Lower lobe of right lung (tissue), 2 donors: ENCODE results near the gene TMEM11. TPM values are rescaled to one million over a fixed set of nuclear protein-coding genes. Genes with fewer than 3 reads are reported as not detected.

Experiments used
- ATAC-seq, 2 donors: fragments of 200-7000 bp; cut with Tn5 transposase; one replicate each; pipeline ENCODE4 v1.9.1; 2020 to 2022; ENCODE audit warnings: mild to moderate bottlenecking in 2 of 2, moderate library complexity in 2 of 2
- DNase-seq: peaks from one replicate; pipeline ENCODE4 v3.0.0-alpha.2; 2020
- H3K27ac ChIP-seq: fragments of 200-600 bp; one replicate; pipeline ENCODE4 v1.8.0; 2022
- H3K27me3 ChIP-seq: fragments of 200-600 bp; one replicate; pipeline ENCODE4 v1.8.0; 2022; ENCODE audit warnings: low read depth
- H3K36me3 ChIP-seq: fragments of 200-600 bp; one replicate; pipeline ENCODE4 v1.8.0; 2022; ENCODE audit warnings: mild to moderate bottlenecking
- H3K4me1 ChIP-seq: fragments of 200-600 bp; one replicate; pipeline ENCODE4 v1.8.0; 2022
- H3K4me3 ChIP-seq: fragments of 200-600 bp; one replicate; pipeline ENCODE4 v1.8.0; 2022; ENCODE audit warnings: mild to moderate bottlenecking
- H3K9me3 ChIP-seq: fragments of 200-600 bp; one replicate; pipeline ENCODE4 v1.8.0; 2022
- CTCF ChIP-seq: fragments of 200-600 bp; IDR thresholded peaks from one replicate; pipeline ENCODE4 v1.8.0; 2022; ENCODE audit warnings: antibody characterized with exemption, mild to moderate bottlenecking
- intact Hi-C: fragments of 100-400 bp; cut with DNase I; formaldehyde crosslinking; loops from one replicate; pipeline ENCODE4 v1.11.0; 2022
- total RNA-seq: library from RNA; stranded (reverse); fragmentation: NEBNext Ultra II Directional; extraction: Animal tissue kit (Norgen Biotek cat#: 25700); gene quantifications from one replicate; pipeline ENCODE4 v1.2.1, GENCODE V29; 2021
- donor health status: DM: no; HTN: yes; CAD: no; lungs with severe emphysema.

Gene TMEM11
- total RNA-seq, 1 donor from 2014 or later, result 20.2 TPM

GRCh38 chr17:21171309-21171922 is 42.5 kb downstream of the TMEM11 start:
- TF ChIP-seq CTCF, result no peak
- H3K27ac ChIP-seq, result no peak overlapping the region

GRCh38 chr17:21170809-21171208 is 43.2 kb downstream of the TMEM11 start:
- Histone ChIP-seq H3K27me3 (no peaks in the 10 kb centered on the region), H3K9me3 (no peaks in the 10 kb centered on the region), H3K4me1 (peaks cover 51% of the 10 kb centered on the region), H3K36me3 (peaks cover 39% of the 10 kb centered on the region), H3K27ac (no peak overlapping the region), H3K4me3 (no peak overlapping the region)
- intact Hi-C loops, result no loop called here
- ATAC-seq (no peak), DNase-seq (no peak)
- no peak for TF ChIP-seq CTCF

More at GRCh38 chr17:21171309-21171922, 42.5 kb downstream of the TMEM11 start:
- intact Hi-C loops, result no loop called here
- no peak for DNase-seq
- no peak for ATAC-seq
- Histone ChIP-seq H3K36me3 (peaks cover 39% of the 10 kb centered on the region), H3K27me3 (no peaks in the 10 kb centered on the region), H3K9me3 (no peaks in the 10 kb centered on the region), H3K4me1 (peaks cover 45% of the 10 kb centered on the region), H3K4me3 (no peak overlapping the region)

GRCh38 chr17:21169496-21169895 is 44.5 kb downstream of the TMEM11 start:
- Histone ChIP-seq H3K27ac (no peak overlapping the region), H3K4me3 (no peak overlapping the region), H3K9me3 (no peaks in the 10 kb centered on the region), H3K4me1 (peaks cover 51% of the 10 kb centered on the region), H3K36me3 (peaks cover 26% of the 10 kb centered on the region), H3K27me3 (no peaks in the 10 kb centered on the region)
- TF ChIP-seq CTCF, result no peak
- DNase-seq (no peak), ATAC-seq (no peak)
- intact Hi-C loops, result no loop called here

GRCh38 chr17:21168555-21168865 is 45.5 kb downstream of the TMEM11 start:
- Histone ChIP-seq H3K36me3 (peaks cover 17% of the 10 kb centered on the region), H3K27me3 (no peaks in the 10 kb centered on the region), H3K9me3 (no peaks in the 10 kb centered on the region), H3K27ac (no peak overlapping the region), H3K4me3 (no peak overlapping the region), H3K4me1 (peaks cover 51% of the 10 kb centered on the region)
- DNase-seq, result no peak
- no peak for ATAC-seq
- intact Hi-C loops, result no loop called here
- no peak for TF ChIP-seq CTCF

- ATAC-seq (peak; percentile 28 to 57), DNase-seq (no peak)
- Histone ChIP-seq H3K27me3 (no peaks in the 10 kb centered on the region), H3K4me1 (peaks cover 55% of the 10 kb centered on the region), H3K36me3 (peaks cover 5% of the 10 kb centered on the region), H3K4me3 (no peak overlapping the region), H3K27ac (peak overlapping the region; percentile 75), H3K9me3 (no peaks in the 10 kb centered on the region)
- no peak for TF ChIP-seq CTCF
- intact Hi-C loops, result no loop called here
These were observed 46.7 kb downstream of the TMEM11 start for GRCh38 chr17:21167303-21167702.
